ENCODE results near the gene CYP26B1. TPM values are rescaled to one million over a fixed set of nuclear protein-coding genes. Genes with fewer than 3 reads are reported as not detected.

CYP26B1 gene
- total RNA-seq, 1 donor from 2014 or later: 0.17 TPM

GRCh38 chr2:72156872-72157271, 9.2 kb upstream of the CYP26B1 start:
- no peak for TF ChIP-seq CTCF (conservative IDR thresholded peaks at IDR 0.05; ENCODE audit: low read depth, low read length)
- H3K4me3 ChIP-seq (ENCODE audit: low read depth, low read length): no peak overlapping the region
- DNase-seq (ENCODE audit: low read depth): no peak

- TF ChIP-seq CTCF (conservative IDR thresholded peaks at IDR 0.05; ENCODE audit: low read depth, low read length): no peak
- H3K4me3 ChIP-seq (ENCODE audit: low read depth, low read length): no peak overlapping the region
- DNase-seq (ENCODE audit: low read depth): no peak
Measured at GRCh38 chr2:72155737-72156136, 8.1 kb upstream of the CYP26B1 start.

- DNase-seq (ENCODE audit: low read depth): no peak
- TF ChIP-seq CTCF (conservative IDR thresholded peaks at IDR 0.05; ENCODE audit: low read depth, low read length): no peak
- no peak overlapping the region for H3K4me3 ChIP-seq (ENCODE audit: low read depth, low read length)
Measured at GRCh38 chr2:72155151-72155550, 7.5 kb upstream of the CYP26B1 start.

GRCh38 chr2:72154386-72154975, 6.8 kb upstream of the CYP26B1 start:
- TF ChIP-seq CTCF (conservative IDR thresholded peaks at IDR 0.05; ENCODE audit: low read depth, low read length): no peak
- DNase-seq (ENCODE audit: low read depth): no peak
- no peak overlapping the region for H3K4me3 ChIP-seq (ENCODE audit: low read depth, low read length)

GRCh38 chr2:72153924-72154323, 6.3 kb upstream of the CYP26B1 start:
- DNase-seq (ENCODE audit: low read depth): no peak
- no peak for TF ChIP-seq CTCF (conservative IDR thresholded peaks at IDR 0.05; ENCODE audit: low read depth, low read length)
- no peak overlapping the region for H3K4me3 ChIP-seq (ENCODE audit: low read depth, low read length)

- no peak overlapping the region for H3K4me3 ChIP-seq (ENCODE audit: low read depth, low read length)
- no peak for DNase-seq (ENCODE audit: low read depth)
- TF ChIP-seq CTCF (conservative IDR thresholded peaks at IDR 0.05; ENCODE audit: low read depth, low read length): no peak
Measured at GRCh38 chr2:72153026-72153791, 5.5 kb upstream of the CYP26B1 start.
